ENCODE data around the gene SCAP.
"Not testable (repeated sequence)": the region's sequence is repeated elsewhere in the genome, so short reads cannot be mapped to it uniquely, and the experiment has no call there.

The SCAP gene

DNA sequence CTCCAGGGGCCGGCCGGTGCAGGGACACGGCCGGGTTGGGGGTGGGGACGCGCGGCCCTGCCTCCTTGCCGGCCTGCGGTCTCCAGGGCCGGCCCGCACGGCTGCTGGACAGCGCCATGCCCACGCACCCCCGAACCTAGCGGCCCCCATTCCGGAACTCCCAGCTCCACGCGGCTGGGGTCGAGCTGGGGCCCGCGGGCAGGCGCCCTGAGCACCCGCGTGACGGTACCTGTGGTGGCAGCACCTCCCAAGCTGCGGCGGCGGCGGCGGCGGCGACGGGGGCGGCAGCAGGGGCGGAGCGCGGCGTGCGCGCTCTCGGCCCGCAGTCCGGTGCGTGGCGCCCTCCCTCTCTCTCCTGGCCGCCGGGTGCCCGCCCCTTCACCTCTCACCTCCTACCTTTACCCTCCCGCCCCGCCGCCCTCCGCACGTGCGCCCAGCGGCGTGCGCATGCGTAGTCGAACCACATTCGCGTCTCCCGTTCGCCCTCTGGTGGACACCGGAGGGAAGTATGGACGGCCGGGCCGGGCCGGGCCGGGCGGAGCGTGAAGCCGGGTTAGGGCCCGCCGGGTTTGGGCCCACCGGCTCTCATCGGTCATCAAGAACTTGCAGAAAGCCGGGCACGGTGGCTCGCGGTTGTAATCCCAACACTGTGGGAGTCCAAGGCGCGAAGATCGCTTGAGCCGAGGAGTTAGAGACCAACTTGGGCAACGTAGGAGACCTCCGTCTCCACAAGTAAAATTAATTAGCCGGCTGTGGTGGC, at the start of gene SCAP:
TSS of gene SCAP (minus strand) at position 372 of the 760 bp plus-strand sequence. CDS start 32,948 bp downstream, outside the sequence.
- DNase-seq, result peak; percentile 98

DNA sequence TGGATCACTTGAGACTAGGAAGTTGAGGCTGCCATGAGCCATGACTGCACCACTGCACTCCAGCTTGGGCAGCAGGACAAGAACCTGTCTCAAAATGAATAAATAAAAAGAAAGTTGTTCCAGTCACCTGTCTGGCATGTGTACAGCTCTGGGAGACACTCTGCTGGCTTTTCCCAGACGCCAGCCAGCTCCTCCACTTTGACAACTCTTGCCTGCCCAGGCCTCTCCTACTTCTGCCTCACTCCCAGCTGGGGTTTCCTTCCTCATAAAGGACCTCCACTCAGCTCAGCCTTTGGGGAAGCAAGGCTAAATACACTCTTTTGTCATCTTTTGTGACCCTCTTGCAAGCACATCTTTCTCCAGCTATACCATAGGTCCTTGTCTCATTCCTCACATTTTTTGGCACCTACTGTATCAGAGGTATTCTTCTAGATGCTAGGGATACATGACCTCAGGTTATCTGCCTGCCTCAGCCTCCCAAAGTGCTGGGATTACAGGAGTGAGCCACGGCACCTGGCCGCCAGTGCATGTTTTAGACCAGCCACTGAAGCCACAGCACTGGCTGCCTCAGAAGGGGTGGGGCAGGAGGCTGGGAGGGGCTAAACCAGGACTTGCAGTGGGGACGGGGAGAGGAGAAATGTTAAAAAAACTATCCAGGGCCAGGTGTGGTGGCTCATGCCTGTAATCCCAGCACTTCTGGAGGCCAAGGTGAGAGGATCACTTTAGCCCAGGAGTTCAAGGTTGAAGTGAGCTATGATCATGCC, 47.8 kb upstream of the SCAP start:
- no peak for DNase-seq

DNA sequence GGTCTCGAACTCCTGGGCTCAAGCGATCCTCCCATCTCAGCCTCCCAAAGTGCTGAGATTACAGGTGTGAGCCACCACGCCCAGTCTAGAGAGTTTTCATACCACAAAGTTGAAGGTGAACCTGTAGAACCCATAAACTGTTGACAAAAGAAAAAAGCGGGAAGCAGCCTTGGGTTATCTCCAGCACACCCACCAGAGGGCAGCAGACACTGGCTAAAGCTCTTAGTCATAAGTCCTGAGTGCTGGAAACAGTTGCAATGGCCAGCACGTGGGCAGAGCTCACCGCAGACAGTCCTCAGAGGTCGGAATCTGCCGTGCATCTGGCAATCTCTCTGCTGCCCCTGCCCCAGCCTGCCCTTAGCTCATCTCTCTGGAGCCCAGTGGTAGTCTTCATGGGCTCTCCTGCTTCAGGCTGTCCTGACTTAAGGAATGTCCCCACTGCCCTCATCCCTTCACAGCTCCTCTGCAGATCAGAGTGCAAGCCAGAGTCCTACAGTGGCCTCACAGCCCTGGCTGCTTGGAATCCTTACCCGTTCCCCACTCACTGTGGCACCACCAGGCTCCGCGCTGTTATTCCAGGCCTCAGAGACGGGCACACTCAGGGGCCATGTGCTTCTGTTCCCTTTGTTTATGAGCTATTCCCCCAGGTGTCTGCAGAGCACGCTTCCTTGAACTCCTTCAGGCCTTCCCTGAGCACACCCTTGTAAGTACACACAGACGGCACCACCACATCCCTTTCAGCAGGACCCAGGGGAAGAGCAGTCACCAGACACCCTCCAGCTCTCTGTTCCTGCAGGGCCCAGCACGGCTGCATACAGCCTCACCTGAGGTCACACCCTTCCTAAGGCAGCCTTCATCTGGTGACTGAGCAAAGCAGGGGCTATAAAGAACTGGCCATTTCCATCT, 46.6 kb upstream of the SCAP start:
- peak; percentile 88 for DNase-seq

DNA sequence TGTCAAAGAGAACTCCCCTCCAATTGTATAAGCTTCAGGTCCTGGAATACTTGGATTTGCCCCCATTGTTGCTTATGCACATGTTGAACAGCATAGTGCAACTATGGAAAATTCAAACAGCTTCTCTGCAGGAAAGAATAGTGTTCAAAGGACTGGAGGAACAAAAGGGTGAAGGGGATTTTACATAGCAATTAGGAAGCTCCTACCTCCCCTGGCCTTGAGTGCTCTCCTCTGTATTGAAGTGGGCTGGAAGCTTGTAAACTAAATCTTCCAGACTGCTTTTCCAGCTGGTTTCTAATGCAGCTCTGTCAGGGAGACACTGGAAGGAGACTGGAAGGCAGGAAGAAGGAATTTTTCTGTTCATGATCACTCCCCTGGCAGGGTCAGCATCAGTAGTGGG, 45.0 kb upstream of the SCAP start:
- no peak for DNase-seq

DNA sequence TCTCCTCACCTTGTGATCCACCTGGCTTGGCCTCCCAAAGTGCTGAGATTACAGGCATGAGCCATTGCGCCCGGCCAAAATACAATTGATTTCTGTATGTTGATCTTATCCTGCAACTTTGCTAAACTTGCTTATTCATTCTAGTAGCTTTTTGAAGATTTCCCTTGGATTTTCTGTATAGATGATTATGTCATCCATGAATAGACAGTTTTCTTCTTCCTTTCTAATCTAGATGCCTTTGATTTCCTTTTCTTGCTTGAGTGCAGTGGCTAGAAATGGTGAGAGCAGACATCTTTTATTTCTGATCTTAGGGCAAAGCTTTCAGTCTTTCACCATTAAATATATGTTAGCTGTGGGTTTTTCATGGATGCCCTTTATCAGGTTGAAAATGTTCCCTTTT, 42.2 kb upstream of the SCAP start:
- no peak for DNase-seq

DNA sequence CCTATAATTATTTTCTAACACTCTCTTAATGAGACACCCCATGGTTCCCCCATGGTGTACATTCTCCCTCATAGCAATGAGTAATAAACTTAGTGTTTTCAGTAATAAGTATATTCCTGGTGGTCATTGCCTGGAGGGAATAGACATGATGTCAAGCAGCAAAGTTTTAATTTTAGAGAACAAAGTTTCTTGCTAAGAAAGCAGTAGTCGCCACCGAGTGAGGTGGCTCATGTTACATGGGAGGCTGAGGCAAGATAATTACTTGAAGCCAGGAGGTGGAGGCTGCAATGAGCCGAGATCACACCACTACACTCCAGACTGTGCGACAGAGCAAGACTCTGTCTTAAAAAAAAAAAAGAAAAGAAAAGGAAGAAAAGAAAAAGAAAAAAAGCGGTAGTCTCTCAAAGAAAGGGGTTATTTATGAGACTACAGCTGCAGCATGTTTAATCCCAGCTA, 40.2 kb upstream of the SCAP start:
- DNase-seq, result no peak

DNA sequence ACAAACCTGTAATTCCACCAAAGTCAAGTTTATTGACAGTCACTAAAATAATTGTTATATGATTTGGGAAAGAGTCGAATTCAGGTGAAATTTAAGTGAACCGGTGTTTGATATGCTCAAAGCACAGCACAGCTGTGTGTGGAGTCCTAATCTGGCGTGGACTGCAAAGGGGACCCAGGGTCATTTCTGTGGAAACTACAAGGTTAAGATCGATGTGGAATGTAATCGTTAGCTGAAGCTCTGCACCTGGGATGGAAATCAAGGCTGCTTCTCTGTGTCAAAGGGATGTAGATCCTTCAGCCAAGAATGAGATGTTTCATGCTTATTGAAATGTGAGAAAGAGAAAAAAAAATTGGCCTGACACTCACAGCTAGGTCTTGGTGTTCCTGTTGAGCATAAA, 39.4 kb upstream of the SCAP start:
- DNase-seq, result no peak

DNA sequence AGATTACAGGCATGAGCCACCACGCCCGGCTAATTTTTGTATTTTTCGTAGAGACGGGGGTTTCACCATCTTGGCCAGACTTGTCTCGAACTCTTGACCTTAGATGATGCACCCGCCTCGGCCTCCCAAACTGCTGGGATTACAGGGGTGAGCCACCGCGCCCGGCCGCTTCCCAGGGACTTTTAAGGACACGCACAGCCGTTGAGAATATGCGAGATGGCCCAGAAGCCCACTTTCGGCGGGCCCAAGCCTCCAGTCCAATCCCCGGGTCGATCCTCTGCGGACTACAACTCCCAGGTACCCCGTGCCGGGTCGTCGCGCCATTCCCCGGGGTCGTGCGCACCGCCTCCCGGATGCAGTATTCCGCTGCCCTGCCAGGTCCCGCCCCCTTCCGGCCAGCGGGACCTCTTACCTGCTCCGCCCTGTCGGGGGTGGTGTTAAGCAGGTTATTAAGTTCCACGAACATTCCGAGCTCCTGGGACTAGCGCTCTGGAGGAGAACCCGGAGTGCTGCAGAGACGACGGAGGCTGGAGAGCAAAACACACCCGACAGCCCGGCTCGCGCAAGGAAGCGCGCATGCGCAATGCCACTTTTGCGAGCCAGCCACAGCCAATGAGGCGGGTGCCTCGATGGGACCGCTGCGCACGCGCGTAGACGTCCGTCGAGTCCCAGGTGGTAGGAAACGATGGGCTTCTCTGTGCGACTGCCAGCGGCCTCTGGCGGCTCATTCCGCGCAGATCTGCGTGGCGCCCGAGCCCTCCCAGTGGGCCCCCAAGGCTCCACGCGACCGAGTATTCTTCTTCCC, 37.6 kb upstream of the SCAP start, which contains the start of gene ELP6:
TSS of gene ELP6 (minus strand) at position 588 of the 805 bp plus-strand sequence. CDS start at position 466, 122 bp downstream.
- DNase-seq, result peak; percentile 99

DNA sequence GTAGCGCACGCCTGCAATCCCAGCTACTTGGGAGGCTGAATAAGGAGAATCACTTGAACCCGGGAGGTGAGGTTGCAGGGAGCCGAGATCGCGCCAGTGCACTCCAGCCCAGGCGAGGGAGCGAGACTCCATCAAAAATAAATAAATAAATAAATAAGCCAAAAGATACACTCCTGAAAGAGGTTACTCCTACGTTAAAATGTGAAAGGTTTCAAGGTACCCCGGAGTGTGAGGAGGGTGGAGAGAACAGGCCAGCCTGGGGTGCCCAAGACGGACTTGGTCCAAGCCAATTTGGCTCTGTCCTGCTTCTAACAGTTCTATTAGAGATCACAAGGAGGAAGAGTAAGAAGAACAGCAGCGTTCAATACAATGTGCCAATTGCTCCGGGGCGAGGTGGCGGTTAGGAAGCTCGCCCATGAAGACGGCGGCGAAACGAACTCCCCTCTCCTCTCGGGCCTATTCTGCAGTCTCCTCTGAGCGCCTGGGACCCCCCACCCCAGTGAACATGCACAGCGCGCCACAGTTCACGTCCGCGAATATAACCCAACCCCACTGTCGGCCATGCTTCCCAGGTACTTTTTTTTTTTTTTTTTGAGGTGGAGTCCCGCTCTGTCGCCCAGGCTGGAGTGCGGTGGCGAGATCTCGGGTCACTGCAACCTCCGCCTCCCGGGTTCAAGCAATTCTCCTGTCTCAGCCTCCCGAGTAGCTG, 36.8 kb upstream of the SCAP start:
- DNase-seq, result no peak

DNA sequence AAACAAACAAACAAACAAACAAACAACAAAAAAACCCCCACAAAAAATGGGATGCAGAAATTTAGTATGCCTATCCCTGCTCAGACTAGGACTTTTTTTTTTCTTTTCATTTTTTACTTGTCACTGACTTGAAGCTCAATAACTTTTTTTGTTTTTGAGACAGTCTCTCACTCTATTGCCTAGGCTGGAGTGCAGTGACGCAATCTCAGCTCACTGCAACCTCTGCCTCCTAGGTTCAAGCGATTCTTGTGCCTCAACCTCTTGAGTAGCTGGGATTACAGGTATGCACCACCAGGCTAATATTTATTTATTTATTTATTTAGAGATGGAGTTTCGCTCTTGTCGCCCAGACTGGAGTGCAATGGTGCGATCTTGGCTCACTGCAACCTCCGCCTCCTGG, 29.5 kb upstream of the SCAP start:
- not testable (repeated sequence) for DNase-seq

DNA sequence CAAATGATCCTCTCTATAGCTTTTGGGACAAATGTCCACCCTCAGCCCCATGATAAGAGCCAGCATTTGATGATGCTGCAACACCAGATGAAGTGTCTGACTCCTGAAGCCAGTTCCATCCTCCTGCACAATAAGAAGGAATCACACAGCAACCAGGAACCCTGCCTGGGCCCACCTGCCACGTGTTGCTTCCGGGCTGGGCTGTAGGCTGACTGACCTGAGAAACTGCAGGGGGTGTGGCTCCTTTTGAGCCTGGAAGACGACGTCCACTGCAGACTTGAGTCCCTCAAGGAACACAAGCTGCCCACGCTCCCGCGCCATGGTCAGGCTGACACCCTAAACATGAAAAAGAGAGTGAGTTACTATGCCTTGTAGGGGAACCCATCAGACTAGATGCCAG, 28.4 kb upstream of the SCAP start:
- no peak for DNase-seq

DNA sequence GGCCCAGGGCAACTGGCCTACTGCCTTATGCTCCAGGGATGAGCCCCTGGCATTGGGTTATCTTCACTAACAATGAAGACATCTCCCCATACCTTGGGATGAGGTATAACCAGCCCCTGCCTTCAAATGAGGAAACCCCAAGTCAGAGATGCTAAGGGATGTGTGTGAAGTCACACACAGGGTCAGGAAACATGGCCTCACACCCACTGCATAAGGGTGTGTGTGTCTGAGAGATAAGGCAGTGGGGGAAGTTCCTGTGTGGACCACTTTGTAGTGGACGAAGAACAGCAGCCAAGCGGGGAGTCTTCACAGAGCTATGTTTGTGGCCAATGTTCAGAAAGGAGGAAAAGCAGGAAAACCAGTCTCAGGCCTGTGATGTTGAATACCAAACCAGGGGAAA, 27.3 kb upstream of the SCAP start:
- DNase-seq, result no peak

DNA sequence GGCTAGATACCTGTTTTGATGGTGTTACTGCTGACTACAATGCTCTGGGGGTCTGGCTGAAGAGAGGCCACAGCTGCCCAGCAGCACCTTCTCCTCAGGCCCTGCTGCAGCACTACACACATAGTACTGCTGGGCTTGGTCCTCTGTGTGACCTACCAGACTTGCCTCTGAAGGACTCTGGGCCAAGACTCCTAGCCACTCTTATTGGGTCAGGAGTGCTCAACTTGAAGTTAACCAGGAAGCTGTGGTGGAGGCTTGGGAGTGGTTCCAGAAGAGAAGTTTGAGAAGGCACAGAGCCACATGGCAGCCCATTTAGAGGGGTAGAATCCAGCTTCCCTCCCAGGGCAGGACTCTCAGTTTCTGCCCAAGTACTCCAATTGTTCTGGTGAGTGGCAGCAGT, 21.2 kb upstream of the SCAP start:
- DNase-seq, result no peak

DNA sequence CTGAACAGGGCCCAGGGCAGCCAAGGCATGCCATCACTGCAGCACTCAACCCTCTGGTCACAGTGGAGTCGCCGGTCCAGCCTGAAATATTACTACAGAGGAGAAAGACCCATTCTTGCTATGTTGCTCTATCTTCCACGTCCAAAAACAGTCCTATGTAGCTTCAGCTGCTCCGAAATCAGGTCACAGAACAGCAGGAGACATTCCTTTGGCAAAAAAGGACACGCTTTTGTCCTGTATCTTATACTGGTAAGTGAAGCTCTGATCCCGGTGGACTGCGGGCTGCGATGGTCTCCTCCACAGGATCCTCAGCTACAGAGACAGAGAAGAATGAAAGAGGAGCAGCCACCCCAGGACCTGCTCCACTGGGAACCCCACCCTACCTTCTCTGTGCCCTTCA, 20.1 kb upstream of the SCAP start:
- DNase-seq, result no peak

DNA sequence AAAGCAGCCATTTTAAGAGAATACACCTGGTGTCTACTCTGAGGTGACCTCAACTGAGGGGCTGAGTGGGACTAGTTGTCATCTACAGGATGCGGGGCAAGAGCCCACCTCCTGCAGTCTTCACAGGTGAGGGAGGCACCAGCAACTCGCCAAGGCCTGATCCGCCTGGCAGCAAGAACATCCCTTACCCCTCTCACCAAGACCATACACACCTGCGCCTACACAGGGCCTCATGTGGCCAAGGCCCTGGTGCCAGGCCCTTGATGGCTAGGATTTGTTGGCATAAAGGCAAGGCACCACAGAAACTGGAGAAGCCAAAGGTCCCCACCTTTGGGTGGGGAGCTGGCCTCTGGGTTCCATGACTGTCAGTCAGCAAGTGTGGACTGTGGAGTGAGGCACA, 19.4 kb upstream of the SCAP start:
- no peak for DNase-seq

DNA sequence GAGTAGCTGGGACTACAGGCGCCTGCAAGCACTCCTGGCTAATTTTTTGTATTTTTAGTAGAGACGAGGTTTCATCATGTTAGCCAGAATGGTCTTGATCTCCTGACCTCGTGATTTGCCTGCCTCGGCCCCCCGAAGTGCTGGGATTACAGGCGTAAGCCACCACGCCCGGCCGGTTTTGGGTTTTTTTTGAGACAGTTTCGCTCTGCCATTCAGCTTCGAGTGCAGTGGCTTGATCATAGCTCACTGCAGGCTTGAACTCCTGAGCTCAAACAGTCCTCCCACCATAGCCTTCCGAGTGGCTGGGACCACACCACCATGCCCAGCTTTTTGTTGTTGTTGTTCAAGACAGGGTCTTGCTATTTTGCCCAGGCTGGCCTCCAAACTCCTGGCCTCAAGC, 16.0 kb upstream of the SCAP start:
- DNase-seq, result no peak

DNA sequence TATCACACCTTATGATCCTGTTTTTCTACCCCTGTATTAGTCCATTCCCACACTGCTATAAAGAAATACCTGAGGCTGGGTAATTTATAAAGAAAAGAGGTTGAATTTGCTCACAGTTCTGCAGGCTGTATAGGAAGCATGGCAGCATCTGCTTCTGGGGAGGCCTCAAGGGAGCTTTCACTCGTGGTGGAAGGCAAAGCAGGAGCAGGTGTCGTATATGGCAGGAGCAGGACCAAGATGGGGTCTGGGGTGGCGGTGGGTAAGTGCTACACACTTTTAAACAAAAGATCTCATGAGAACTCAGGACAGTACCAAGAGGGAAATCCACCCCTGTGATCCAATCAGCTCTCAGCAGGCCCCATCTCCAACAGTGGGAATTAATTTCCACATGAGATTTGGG, 15.4 kb upstream of the SCAP start:
- DNase-seq, result no peak

DNA sequence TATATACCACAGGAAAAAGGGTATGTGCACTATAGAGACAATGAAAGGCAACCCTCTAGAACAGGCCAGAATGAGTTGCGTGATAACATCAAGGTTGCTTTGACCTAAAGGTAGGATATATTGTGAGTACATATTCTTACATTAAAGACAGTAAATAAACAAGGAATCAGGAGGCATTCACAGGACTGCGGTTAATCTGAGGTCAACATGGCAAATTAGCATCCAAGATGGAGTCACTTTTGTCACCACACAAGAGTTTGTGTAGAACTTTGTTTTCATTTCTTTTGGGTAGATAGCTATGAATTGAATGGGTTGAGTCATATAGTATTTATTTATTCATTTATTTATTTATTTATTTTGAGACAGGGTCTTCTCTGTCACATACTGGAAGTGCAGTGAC, 11.5 kb upstream of the SCAP start:
- no peak for DNase-seq

DNA sequence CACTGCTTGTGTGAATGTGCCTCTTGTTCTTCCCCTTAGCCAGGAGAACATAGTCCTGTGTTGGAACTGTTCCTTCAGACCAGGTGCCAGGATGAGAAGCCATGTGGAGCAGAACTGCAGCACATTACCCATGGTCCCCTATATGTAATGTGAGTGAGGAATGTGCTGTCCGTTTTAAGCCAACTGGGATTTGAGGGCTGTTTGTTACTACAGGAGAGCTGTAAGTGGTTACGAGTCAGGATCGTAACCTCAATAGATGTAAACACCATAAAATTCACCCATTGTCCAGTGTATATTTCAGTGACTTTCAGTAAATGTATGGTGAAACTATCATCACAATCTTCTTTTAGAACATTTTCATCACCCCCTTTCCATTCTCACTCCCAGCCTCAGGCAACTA, 10.1 kb upstream of the SCAP start:
- no peak for DNase-seq

DNA sequence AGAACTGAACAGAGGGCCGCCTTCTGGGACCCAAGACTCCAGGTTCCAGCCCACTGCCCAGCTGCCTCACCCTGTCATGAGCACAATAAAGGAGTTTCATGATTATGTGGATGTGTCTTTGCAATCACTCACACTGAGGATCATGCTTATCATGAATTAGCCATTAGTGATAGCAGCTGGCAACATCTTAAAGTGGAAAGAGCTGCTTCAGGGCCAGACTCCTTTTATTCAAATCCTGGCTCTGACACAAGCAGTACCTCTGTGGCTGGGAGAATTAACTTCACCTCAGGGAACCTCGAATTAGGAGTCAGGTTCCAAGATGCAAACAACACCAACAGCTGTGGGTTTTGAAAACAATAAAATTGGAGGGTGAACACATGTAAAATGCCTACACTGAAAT, 6.6 kb upstream of the SCAP start:
- DNase-seq, result no peak

DNA sequence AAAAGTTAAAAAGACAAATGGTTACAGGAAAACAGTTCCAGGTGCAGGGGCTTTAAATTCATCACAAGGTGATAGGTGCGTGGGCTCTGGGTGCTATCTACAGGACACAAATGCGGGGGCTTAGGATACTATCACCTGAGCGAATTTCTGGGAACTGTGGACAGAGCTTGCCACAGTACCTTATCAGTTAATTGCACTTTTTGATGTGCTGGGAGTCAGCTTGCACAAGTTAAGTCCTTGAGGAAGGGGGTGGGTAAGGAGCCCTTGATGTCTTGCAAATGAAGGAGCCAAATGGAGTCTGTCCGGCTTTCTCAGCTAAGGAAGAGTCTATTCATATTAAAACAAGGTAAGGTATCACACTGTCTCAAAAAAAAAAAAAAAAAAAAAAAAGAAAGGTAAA, 6.0 kb upstream of the SCAP start:
- not testable (repeated sequence) for DNase-seq

DNA sequence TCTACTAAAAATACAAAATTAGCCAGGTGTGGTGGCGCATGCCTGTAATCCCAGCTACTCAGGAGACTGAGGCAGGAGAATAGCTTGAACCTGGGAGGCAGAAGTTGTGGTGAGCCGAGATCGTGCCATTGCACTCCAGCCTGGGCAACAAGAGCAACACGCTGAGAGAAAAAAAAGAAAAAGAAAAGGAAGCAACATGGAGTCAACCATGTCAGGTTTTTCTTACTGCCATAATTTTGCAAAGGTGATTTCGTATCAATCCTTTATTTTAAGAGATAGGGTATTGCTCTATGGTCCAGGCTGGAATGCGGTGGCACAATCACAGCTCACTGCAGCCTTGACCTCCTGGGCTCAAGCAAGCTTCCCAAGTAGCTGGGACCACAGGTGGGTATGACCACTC, 4.5 kb upstream of the SCAP start:
- DNase-seq, result not testable (repeated sequence)
